GM12874 (cell line): Measurements from ENCODE around the gene PRM2.

ENCODE experiments used
- CTCF ChIP-seq: IDR thresholded peaks from 2 replicates; pipeline ENCODE4 v1.5.1; 2011; ENCODE audit warnings: low read depth, mild to moderate bottlenecking, control low read depth, low read length, moderate library complexity; ENCODE audit not compliant: insufficient read depth

Gene PRM2

GRCh38 chr16:11310997-11311561 lies 34.8 kb upstream of the PRM2 start:
- TF ChIP-seq CTCF, result no peak

- no peak for TF ChIP-seq CTCF
Measured at GRCh38 chr16:11310634-11310977, 34.3 kb upstream of the PRM2 start.

- no peak for TF ChIP-seq CTCF
Measured at GRCh38 chr16:11309895-11310633, 33.8 kb upstream of the PRM2 start.

GRCh38 chr16:11308493-11309283 lies 32.4 kb upstream of the PRM2 start:
- no peak for TF ChIP-seq CTCF

GRCh38 chr16:11307639-11308492 lies 31.6 kb upstream of the PRM2 start:
- no peak for TF ChIP-seq CTCF

GRCh38 chr16:11306997-11307638 lies 30.8 kb upstream of the PRM2 start:
- TF ChIP-seq CTCF, result no peak

GRCh38 chr16:11306381-11306780 lies 30.1 kb upstream of the PRM2 start:
- TF ChIP-seq CTCF, result no peak
